H9 (cell line): Measurements from ENCODE around the gene NPC1L1. TPM values are rescaled to one million over a fixed set of nuclear protein-coding genes. Genes with fewer than 3 reads are reported as not detected.

ENCODE experiments used
- DNase-seq: peaks from one replicate; pipeline ENCODE4 v3.0.0-alpha.2; 2017
- H2AFZ ChIP-seq: one replicate; pipeline ENCODE4 v1.6.1; 2013; ENCODE audit warnings: mild to moderate bottlenecking, low read length, control low read depth, moderate library complexity
- H2AK5ac ChIP-seq: 2 replicates; pipeline ENCODE4 v1.6.1; 2013; ENCODE audit warnings: low read length, control low read depth, mixed read lengths; ENCODE audit not compliant: insufficient read length
- H2BK120ac ChIP-seq: one replicate; pipeline ENCODE4 v1.6.1; 2013; ENCODE audit warnings: low read depth, mild to moderate bottlenecking, low read length, control low read depth, inconsistent platforms; ENCODE audit not compliant: poor library complexity, severe bottlenecking
- H2BK12ac ChIP-seq: 2 replicates; pipeline ENCODE4 v1.6.1; 2013; ENCODE audit warnings: low read length, control low read depth, mixed read lengths, low read depth; ENCODE audit not compliant: insufficient read length
- H2BK15ac ChIP-seq: 2 replicates; pipeline ENCODE4 v1.6.1; 2013; ENCODE audit warnings: low read depth, low read length, control low read depth
- H2BK20ac ChIP-seq: one replicate; pipeline ENCODE4 v1.6.1; 2013; ENCODE audit warnings: low read depth, mild to moderate bottlenecking, low read length, control low read depth, inconsistent platforms; ENCODE audit not compliant: poor library complexity, severe bottlenecking
- H2BK5ac ChIP-seq: 2 replicates; pipeline ENCODE4 v1.6.1; 2013; ENCODE audit warnings: low read length, control low read depth, mixed read lengths; ENCODE audit not compliant: insufficient read length
- H3K14ac ChIP-seq: 2 replicates; pipeline ENCODE4 v1.6.1; 2013; ENCODE audit warnings: low read length, control low read depth; ENCODE audit not compliant: insufficient read depth
- H3K18ac ChIP-seq: 2 replicates; pipeline ENCODE4 v1.6.1; 2013; ENCODE audit warnings: low read depth, mild to moderate bottlenecking, mixed read lengths, low read length, control low read depth; ENCODE audit not compliant: insufficient read length
- H3K23ac ChIP-seq: 2 replicates; pipeline ENCODE4 v1.6.1; 2013; ENCODE audit warnings: low read length, control low read depth, mixed read lengths, low read depth; ENCODE audit not compliant: insufficient read length
- H3K23me2 ChIP-seq: 2 replicates; pipeline ENCODE4 v1.6.1; 2013; ENCODE audit warnings: low read depth, mild to moderate bottlenecking, mixed read lengths, low read length, control low read depth; ENCODE audit not compliant: insufficient read length, poor library complexity, severe bottlenecking
- H3K27ac ChIP-seq: 2 replicates; pipeline ENCODE4 v1.5.1; 2013; ENCODE audit warnings: low read length, control low read depth, mixed read lengths, low read depth; ENCODE audit not compliant: insufficient read length
- H3K27me3 ChIP-seq: 2 replicates; pipeline ENCODE4 v1.6.1; 2013; ENCODE audit warnings: low read length, control low read depth, inconsistent platforms; ENCODE audit not compliant: insufficient read depth
- H3K4ac ChIP-seq: 2 replicates; pipeline ENCODE4 v1.6.1; 2013; ENCODE audit warnings: low read depth, mild to moderate bottlenecking, control low read depth, inconsistent platforms, low read length, moderate library complexity
- H3K4me1 ChIP-seq: 2 replicates; pipeline ENCODE4 v1.6.1; 2013; ENCODE audit warnings: low read length, control low read depth, inconsistent platforms; ENCODE audit not compliant: insufficient read depth
- H3K4me2 ChIP-seq: 2 replicates; pipeline ENCODE4 v1.6.1; 2013; ENCODE audit warnings: low read length, control low read depth, mixed read lengths; ENCODE audit not compliant: insufficient read length, insufficient read depth
- H3K56ac ChIP-seq: 2 replicates; pipeline ENCODE4 v1.6.1; 2013; ENCODE audit warnings: low read depth, mild to moderate bottlenecking, mixed read lengths, low read length, control low read depth; ENCODE audit not compliant: insufficient read length
- H3K79me1 ChIP-seq: 2 replicates; pipeline ENCODE4 v1.6.1; 2013; ENCODE audit warnings: low read depth, mild to moderate bottlenecking, moderate library complexity, low read length, control low read depth, inconsistent platforms; ENCODE audit not compliant: insufficient read depth, poor library complexity, severe bottlenecking
- H3K79me2 ChIP-seq: 2 replicates; pipeline ENCODE4 v1.6.1; 2013; ENCODE audit warnings: low read length, control low read depth, inconsistent platforms; ENCODE audit not compliant: insufficient read depth
- H3K9ac ChIP-seq: 2 replicates; pipeline ENCODE4 v1.6.1; 2013; ENCODE audit warnings: low read length, control low read depth, mixed read lengths; ENCODE audit not compliant: insufficient read length; ENCODE audit errors: extremely low read depth
- H3K9me3 ChIP-seq: one replicate; pipeline ENCODE4 v1.6.1; 2013; ENCODE audit warnings: low read depth, low read length, inconsistent platforms; ENCODE audit not compliant: control insufficient read depth
- H3T11ph ChIP-seq: one replicate; pipeline ENCODE4 v1.6.1; 2013; ENCODE audit warnings: mild to moderate bottlenecking, low read length, control low read depth, inconsistent platforms
- H4K20me1 ChIP-seq: one replicate; pipeline ENCODE4 v1.6.1; 2013; ENCODE audit not compliant: control insufficient read depth, insufficient read length, insufficient read depth
- H4K5ac ChIP-seq: 2 replicates; pipeline ENCODE4 v1.6.1; 2013; ENCODE audit warnings: low read depth, mild to moderate bottlenecking, mixed read lengths, low read length, control low read depth; ENCODE audit not compliant: insufficient read length
- H4K8ac ChIP-seq: replicated peaks from 2 replicates; pipeline ENCODE4 v1.6.1; 2013; ENCODE audit warnings: low read length, control low read depth, mixed read lengths, low read depth; ENCODE audit not compliant: insufficient read length
- H4K91ac ChIP-seq: 2 replicates; pipeline ENCODE4 v1.6.1; 2013; ENCODE audit warnings: low read depth, mild to moderate bottlenecking, moderate library complexity, mixed read lengths, low read length, control low read depth; ENCODE audit not compliant: insufficient read length
- H3K27ac Mint-ChIP-seq, 3 experiments: 2 replicates in 2 of 3; 3 replicates in 1 of 3; pipeline ENCODE4 v1.8.0; 2020 to 2021; ENCODE audit warnings: mixed read lengths in 3 of 3, mild to moderate bottlenecking in 1 of 3, moderate library complexity in 1 of 3
- H3K27me3 Mint-ChIP-seq: 2 replicates; pipeline ENCODE4 v1.8.0; 2021; ENCODE audit warnings: low read depth, mild to moderate bottlenecking, moderate library complexity, mixed read lengths
- H3K36me3 Mint-ChIP-seq, 3 experiments: 2 replicates in 2 of 3; 3 replicates in 1 of 3; pipeline ENCODE4 v1.8.0; 2020 to 2021; ENCODE audit warnings: low read depth in 3 of 3, mixed read lengths in 3 of 3; ENCODE audit not compliant: insufficient read depth in 1 of 3
- H3K4me1 Mint-ChIP-seq, 2 experiments: 2 replicates each; pipeline ENCODE4 v1.8.0; 2020; ENCODE audit warnings: mixed read lengths in 2 of 2
- H3K4me3 Mint-ChIP-seq, 2 experiments: 2 replicates in 1 of 2; 3 replicates in 1 of 2; pipeline ENCODE4 v1.8.0; 2020 to 2021; ENCODE audit warnings: mild to moderate bottlenecking in 2 of 2, mixed read lengths in 2 of 2, moderate library complexity in 1 of 2
- H3K9me3 Mint-ChIP-seq, 2 experiments: 2 replicates in 1 of 2; 3 replicates in 1 of 2; pipeline ENCODE4 v1.8.0; 2020; ENCODE audit warnings: mild to moderate bottlenecking in 2 of 2, mixed read lengths in 2 of 2, moderate library complexity in 1 of 2
- WGBS: extraction: QIAGEN DNeasy Blood & Tissue Kit; methylation state at CpG from one replicate; pipeline ENCODE4 v1.1.7; 2013; ENCODE audit warnings: missing lambda C conversion rate, low lambda C conversion rate, mixed read lengths; ENCODE audit not compliant: insufficient read length; ENCODE audit errors: extremely low coverage; 5-methylcytosine and 5-hydroxymethylcytosine counted together
- total RNA-seq: library from RNA; stranded (reverse); gene quantifications from 2 replicates; pipeline ENCODE4 v1.2.1, GENCODE V29; 2021
- TF ChIP-seq, protein P1 (sequence below): fragments of 200-600 bp; sonication (generic); conservative IDR thresholded peaks from 3 replicates; pipeline ENCODE4 v1.8.0; 2021; ENCODE audit warnings: antibody characterized with exemption, mild to moderate bottlenecking

Gene NPC1L1
- total RNA-seq, 1 experiment from 2014 or later, result 0.11 TPM

DNA sequence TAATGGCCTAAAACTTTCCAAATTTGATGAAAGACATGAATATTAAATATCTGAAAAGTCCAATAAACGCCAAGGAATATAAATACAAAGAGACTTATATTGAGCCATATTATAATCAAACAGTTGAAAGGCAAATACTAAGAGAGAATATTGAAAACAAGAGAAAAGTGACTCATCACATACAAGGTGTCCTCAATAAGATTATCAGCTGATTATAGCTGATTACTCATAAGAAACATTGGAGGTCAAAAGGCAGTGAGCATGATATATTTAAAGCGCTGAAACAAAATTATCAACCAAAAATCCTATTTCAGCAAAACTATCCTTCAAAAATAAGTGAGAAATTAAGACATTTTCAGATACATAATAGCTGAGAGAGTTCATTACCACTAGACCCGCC lies 7.8 kb upstream of the NPC1L1 start:
- Mint-ChIP-seq H3K27me3 (no peaks in the 10 kb centered on the region; the same call in 1 of the 2 replicates), H3K9me3 (no peaks in the 10 kb centered on the region), H3K4me1 (peaks cover 4 to 6% of the 10 kb centered on the region in 2 experiments; a peak in 3 of 4 replicates), H3K4me3 (no peak overlapping the region), H3K27ac (no peak overlapping the region), H3K36me3 (no peaks in the 10 kb centered on the region)
- Histone ChIP-seq H4K20me1 (no peaks in the 10 kb centered on the region), H4K5ac (no peak overlapping the region), H3K4ac (no peak overlapping the region), H2AFZ (no peak overlapping the region), H3T11ph (no peak overlapping the region), H2BK120ac (no peak overlapping the region), H3K4me2 (no peak overlapping the region), H3K23ac (no peak overlapping the region), H3K27ac (no peak overlapping the region), H4K8ac (no peak overlapping the region), H3K14ac (no peak overlapping the region), H3K56ac (no peak overlapping the region), H3K4me1 (no peaks in the 10 kb centered on the region), H3K18ac (no peak overlapping the region), H3K23me2 (no peaks in the 10 kb centered on the region), H3K9me3 (no peaks in the 10 kb centered on the region), H3K27me3 (no peaks in the 10 kb centered on the region), H2BK15ac (no peak overlapping the region), H2AK5ac (no peak overlapping the region), H4K91ac (no peak overlapping the region), H3K9ac (no peak overlapping the region), H3K79me2 (no peaks in the 10 kb centered on the region), H2BK12ac (no peak overlapping the region), H3K79me1 (no peaks in the 10 kb centered on the region), H2BK5ac (no peak overlapping the region), H2BK20ac (no peak overlapping the region)
- TF ChIP-seq, protein P1, sequence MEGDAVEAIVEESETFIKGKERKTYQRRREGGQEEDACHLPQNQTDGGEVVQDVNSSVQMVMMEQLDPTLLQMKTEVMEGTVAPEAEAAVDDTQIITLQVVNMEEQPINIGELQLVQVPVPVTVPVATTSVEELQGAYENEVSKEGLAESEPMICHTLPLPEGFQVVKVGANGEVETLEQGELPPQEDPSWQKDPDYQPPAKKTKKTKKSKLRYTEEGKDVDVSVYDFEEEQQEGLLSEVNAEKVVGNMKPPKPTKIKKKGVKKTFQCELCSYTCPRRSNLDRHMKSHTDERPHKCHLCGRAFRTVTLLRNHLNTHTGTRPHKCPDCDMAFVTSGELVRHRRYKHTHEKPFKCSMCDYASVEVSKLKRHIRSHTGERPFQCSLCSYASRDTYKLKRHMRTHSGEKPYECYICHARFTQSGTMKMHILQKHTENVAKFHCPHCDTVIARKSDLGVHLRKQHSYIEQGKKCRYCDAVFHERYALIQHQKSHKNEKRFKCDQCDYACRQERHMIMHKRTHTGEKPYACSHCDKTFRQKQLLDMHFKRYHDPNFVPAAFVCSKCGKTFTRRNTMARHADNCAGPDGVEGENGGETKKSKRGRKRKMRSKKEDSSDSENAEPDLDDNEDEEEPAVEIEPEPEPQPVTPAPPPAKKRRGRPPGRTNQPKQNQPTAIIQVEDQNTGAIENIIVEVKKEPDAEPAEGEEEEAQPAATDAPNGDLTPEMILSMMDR, result no peak
- no CpG with 5 or more reads among the region's 3 CpGs for WGBS
- no peak for DNase-seq
